Fibroblast of pulmonary artery (primary cell): ENCODE measurements around the gene SNX30.

Experiments used
- DNase-seq: peaks from one replicate; pipeline ENCODE4 v3.0.0-alpha.2; 2010; ENCODE audit warnings: low read depth
- H3K4me3 ChIP-seq: replicated peaks from 2 replicates; pipeline ENCODE4 v1.5.1; 2011; ENCODE audit warnings: low read depth, mild to moderate bottlenecking, control low read depth, low read length, moderate library complexity
- CTCF ChIP-seq: IDR thresholded peaks from 2 replicates; pipeline ENCODE4 v1.5.1; 2011; ENCODE audit warnings: mild to moderate bottlenecking, control low read depth, low read length, inconsistent platforms; ENCODE audit errors: missing control alignments

The SNX30 gene

GRCh38 chr9:112866662-112867274 is 116.2 kb downstream of the SNX30 start:
- TF ChIP-seq CTCF = no peak
- no peak overlapping the region for H3K4me3 ChIP-seq
- DNase-seq = peak; percentile 95

GRCh38 chr9:112867275-112867991 is 116.9 kb downstream of the SNX30 start:
- TF ChIP-seq CTCF = no peak
- DNase-seq = peak; percentile 95
- peak overlapping the region; percentile 38 for H3K4me3 ChIP-seq

GRCh38 chr9:112868461-112868860 is 117.9 kb downstream of the SNX30 start:
- no peak for DNase-seq
- no peak for TF ChIP-seq CTCF
- no peak overlapping the region for H3K4me3 ChIP-seq

GRCh38 chr9:112869041-112869529 is 118.5 kb downstream of the SNX30 start:
- DNase-seq = no peak
- TF ChIP-seq CTCF = no peak
- H3K4me3 ChIP-seq = no peak overlapping the region

- no peak for DNase-seq
- no peak for TF ChIP-seq CTCF
- H3K4me3 ChIP-seq = no peak overlapping the region
These were observed 119.4 kb downstream of the SNX30 start for GRCh38 chr9:112869917-112870316.

- DNase-seq = no peak
- TF ChIP-seq CTCF = no peak
- H3K4me3 ChIP-seq = no peak overlapping the region
These were observed 120.0 kb downstream of the SNX30 start for GRCh38 chr9:112870556-112870955.

GRCh38 chr9:112872019-112872418 is 121.5 kb downstream of the SNX30 start:
- DNase-seq = no peak
- no peak for TF ChIP-seq CTCF
- H3K4me3 ChIP-seq = no peak overlapping the region
